HUDEP-2 (cell line): ENCODE results near the gene NPR2.

Experiments used
- DNase-seq, 76 experiments: peaks; one replicate each; lab custom pipeline; 2025; ENCODE audit not compliant: unreplicated experiment in 76 of 76; lab: John Stamatoyannopoulos, UW

The NPR2 gene

GRCh38 chr9:35791297-35791921, at the start of gene NPR2:
Gene NPR2 (plus strand): TSS chr9:35791591. CDS start chr9:35792409, 818 bp downstream.
- DNase-seq: no peak

- DNase-seq: no peak
Measured at GRCh38 chr9:35741740-35742139, 49.7 kb upstream of the NPR2 start.

- no peak for DNase-seq
Measured at GRCh38 chr9:35743452-35743851, 47.9 kb upstream of the NPR2 start.

- DNase-seq: no peak
Measured at GRCh38 chr9:35743880-35744518, 47.4 kb upstream of the NPR2 start.

- no peak for DNase-seq
Measured at GRCh38 chr9:35745569-35745968, 45.8 kb upstream of the NPR2 start.

GRCh38 chr9:35746583-35746982, 44.8 kb upstream of the NPR2 start:
- DNase-seq: no peak

- DNase-seq: peak in 1 of 76 experiments; percentile 27
Measured at GRCh38 chr9:35748242-35748857, 43.0 kb upstream of the NPR2 start.

GRCh38 chr9:35748858-35749514, 42.4 kb upstream of the NPR2 start, which contains the start of the genes GBA2 and RGP1:
Gene GBA2 (minus strand): TSS chr9:35749228. CDS start chr9:35748704, 524 bp downstream.
Gene RGP1 (plus strand): TSS chr9:35749287. CDS start chr9:35749756, 469 bp downstream.
- DNase-seq: peak in 64 of 76 experiments; percentile 14 to 81 (median 60)

- peak in 1 of 76 experiments; percentile 18 for DNase-seq
Measured at GRCh38 chr9:35749515-35750255, 41.7 kb upstream of the NPR2 start.

GRCh38 chr9:35750256-35750531, 41.2 kb upstream of the NPR2 start:
- DNase-seq: no peak

GRCh38 chr9:35753466-35753865, 37.9 kb upstream of the NPR2 start:
- no peak for DNase-seq

- DNase-seq: no peak
Measured at GRCh38 chr9:35754264-35754663, 37.1 kb upstream of the NPR2 start, which contains the start of gene MSMP. Gene MSMP (minus strand): TSS chr9:35754276. CDS start chr9:35754129, 147 bp downstream.

GRCh38 chr9:35755071-35755470, 36.3 kb upstream of the NPR2 start:
- DNase-seq: no peak

GRCh38 chr9:35756275-35757225, 34.8 kb upstream of the NPR2 start:
- DNase-seq: peak in 66 of 76 experiments; percentile 8 to 81 (median 55)

- DNase-seq: peak in 27 of 76 experiments; percentile 4 to 54 (median 28)
Measured at GRCh38 chr9:35757226-35757891, 34.0 kb upstream of the NPR2 start.

GRCh38 chr9:35757892-35758275, 33.5 kb upstream of the NPR2 start:
- no peak for DNase-seq

- no peak for DNase-seq
Measured at GRCh38 chr9:35758475-35759050, 32.8 kb upstream of the NPR2 start.

GRCh38 chr9:35759795-35760194, 31.6 kb upstream of the NPR2 start:
- DNase-seq: no peak

- DNase-seq: no peak
Measured at GRCh38 chr9:35760651-35761050, 30.7 kb upstream of the NPR2 start.
